Hematopoietic multipotent progenitor cell (in vitro differentiated cells): ENCODE measurements around the gene SOHLH2. TPM values are rescaled to one million over a fixed set of nuclear protein-coding genes. Genes with fewer than 3 reads are reported as not detected.

ENCODE experiments used
- DNase-seq, 3 donors: peaks; one replicate each; pipeline ENCODE4 v3.0.0-alpha.2; 2011 to 2015; ENCODE audit warnings: low read depth in 2 of 3, low spot score in 2 of 3
- total RNA-seq: library from RNA; depleted of rRNA; stranded (reverse); fragments of >200 nt; gene quantifications from one replicate; pipeline ENCODE4 v1.2.3, GENCODE V29; 2012

SOHLH2 gene
- total RNA-seq, 1 donor: 0.54 TPM

DNA sequence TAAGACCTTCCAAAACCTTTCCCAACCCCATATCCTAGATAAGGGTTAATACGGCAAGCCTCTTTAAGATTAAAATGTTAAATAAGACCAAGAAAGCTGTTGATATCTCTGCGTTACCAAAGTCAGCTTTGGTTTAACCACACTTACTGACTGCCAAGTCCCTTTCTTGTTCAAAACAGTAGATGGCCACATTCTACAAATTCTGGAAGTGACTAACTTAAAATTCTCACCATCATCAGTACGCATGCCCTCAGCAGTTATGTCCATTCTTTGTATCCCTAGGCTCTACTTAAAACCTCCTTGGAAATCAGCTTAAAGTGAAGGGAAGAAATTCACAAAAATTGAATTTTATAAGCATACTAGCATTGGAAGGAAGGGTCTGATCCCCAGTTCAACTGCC, 23.6 kb downstream of the SOHLH2 start:
- no peak for DNase-seq

- DNase-seq: no peak
Observed at GRCh38 chr13:36188441-36188840, 25.9 kb downstream of the SOHLH2 start.

GRCh38 chr13:36183901-36184300, 30.5 kb downstream of the SOHLH2 start:
- no peak for DNase-seq

GRCh38 chr13:36175621-36176020, 38.7 kb downstream of the SOHLH2 start:
- DNase-seq: no peak

DNA sequence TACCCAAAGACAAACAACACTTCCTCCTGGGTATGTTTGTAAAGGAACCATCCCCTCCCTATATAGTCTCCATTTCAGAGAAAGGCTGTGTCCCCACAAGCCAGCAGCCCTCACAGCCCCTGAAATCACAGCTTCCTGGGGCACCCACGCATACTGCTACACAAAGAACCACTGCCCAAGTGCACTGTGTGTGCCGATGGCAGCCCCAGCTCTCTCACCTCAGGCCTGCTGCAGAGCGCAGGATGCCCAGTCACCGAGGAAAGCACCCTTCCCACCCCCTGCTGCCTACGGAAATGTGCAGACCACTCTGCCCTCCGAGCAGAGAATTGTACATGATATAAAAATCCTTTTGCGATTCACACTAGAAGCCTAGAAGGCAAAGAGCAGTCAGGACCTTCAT, 39.4 kb downstream of the SOHLH2 start:
- no peak for DNase-seq

- DNase-seq: no peak
Observed at GRCh38 chr13:36173571-36174322, 40.6 kb downstream of the SOHLH2 start.

DNA sequence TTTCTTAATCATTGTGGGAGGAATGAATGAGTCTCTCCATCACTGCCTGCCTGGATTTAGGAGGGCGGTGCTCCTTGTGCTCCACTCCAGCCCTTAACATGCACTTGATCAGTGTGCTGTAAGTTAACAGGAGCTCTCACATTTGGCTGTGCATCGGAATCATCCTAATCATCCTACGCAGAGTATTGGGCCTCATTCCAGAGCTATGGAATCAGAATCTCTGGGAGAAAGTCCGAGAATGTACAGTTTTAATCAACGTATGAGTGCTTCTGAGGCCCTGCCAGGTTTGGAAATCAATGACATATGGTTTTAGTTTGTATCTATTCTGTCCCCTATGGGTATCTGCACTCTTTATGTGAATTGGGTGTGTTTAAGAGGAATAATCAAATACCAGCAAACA, 48.3 kb downstream of the SOHLH2 start:
- no peak for DNase-seq

DNA sequence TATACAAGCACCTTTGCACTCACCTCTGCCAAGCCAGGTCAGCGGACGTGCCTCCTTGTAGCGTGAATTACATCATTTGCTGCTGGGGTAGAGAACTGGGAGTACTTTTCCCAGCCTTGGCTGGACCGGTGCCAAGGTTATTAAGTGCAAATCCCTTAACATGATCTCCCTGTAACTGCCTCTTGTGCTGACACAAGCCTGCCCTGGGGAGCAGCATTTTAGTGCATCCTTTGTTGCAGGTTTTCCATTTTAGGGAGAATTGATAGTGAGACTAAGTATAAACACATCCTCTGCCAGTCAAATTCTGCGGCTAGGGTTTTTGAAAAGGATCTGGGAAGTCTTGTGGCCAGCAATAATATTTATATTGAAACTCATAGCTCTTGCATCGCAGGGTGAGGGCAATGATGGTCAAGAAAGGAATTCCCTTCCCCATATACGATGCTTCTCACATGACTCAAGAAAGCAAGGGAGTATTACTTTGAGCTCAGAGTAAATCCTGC, 50.5 kb downstream of the SOHLH2 start:
- DNase-seq: no peak

GRCh38 chr13:36163286-36163685, 51.1 kb downstream of the SOHLH2 start:
- no peak for DNase-seq

GRCh38 chr13:36160297-36160696, 54.1 kb downstream of the SOHLH2 start:
- no peak for DNase-seq

GRCh38 chr13:36158611-36159010, 55.7 kb downstream of the SOHLH2 start:
- DNase-seq: no peak

GRCh38 chr13:36157480-36157879, 56.9 kb downstream of the SOHLH2 start:
- no peak for DNase-seq

DNA sequence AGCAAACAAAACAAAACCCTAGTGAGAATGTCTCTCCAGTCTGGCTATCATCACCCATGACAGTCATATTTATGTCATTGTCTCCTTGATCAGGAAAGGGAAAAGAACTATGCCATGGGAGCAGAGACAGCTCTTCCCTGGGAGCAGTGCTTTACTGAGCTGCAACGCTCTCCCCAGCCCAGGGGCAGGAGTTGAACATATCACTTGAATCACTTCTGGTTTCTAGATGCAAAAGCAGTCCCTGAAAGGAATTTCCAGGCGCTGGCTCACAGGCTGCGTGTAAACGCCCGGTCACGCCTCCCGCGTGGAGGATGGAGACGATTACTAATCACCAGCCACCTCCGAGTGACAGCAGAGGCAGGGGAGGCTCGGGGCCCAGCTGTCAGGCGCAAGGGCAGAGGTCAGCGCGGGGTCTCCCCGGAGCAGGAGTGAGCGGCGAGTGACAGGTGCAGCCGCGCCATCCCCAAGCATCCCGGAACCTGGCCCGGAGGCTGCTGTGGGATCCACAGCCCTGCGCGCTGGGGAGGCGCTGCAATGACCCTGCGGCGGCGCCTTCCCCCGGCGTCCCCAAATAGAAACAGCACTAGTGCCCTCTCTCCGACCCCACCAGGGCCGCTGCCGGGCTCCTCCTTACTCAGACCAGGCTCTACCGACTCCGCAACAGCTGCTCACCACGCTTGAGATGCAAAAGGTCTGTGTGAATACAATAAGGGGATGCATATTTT, 59.6 kb downstream of the SOHLH2 start:
- no peak for DNase-seq

- DNase-seq: no peak
Observed at GRCh38 chr13:36151591-36151990, 62.8 kb downstream of the SOHLH2 start.

DNA sequence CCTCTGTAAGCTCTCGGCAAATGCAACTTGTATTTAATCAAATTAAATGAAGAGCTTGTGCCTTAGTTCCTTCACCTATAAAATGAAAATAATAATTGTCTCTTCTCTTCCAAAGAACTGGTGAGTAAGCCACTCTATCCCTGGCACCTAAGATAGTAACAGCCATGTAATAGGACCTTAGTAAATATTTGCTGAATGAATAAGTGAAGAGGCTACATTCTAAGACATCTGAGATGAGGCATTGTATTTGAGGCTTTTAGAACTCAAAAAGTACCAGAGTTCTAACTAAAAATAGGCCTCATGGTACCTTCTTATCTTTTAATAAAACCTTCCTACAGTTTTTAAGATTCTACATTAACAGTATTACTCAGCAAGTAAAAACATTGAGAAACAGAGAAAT, 65.9 kb downstream of the SOHLH2 start:
- DNase-seq: no peak

DNA sequence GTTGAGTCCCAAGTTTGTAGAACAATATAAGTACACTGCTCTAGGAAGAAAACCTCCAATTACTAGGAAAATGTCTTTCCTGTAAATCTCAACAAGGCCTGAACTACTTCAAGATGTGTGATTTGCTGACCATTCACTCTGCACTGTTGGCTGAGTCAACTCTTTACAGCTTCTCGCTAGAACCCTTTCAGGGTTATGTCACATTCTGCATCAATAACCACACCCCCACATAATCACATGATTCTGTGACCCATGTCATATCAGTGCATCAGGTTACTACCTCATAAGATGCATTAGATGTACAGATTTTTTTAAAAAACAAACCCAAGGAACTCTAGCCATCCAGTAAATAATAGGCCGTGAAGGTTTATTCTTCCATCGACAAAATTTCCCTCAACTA, 67.0 kb downstream of the SOHLH2 start:
- DNase-seq: no peak

DNA sequence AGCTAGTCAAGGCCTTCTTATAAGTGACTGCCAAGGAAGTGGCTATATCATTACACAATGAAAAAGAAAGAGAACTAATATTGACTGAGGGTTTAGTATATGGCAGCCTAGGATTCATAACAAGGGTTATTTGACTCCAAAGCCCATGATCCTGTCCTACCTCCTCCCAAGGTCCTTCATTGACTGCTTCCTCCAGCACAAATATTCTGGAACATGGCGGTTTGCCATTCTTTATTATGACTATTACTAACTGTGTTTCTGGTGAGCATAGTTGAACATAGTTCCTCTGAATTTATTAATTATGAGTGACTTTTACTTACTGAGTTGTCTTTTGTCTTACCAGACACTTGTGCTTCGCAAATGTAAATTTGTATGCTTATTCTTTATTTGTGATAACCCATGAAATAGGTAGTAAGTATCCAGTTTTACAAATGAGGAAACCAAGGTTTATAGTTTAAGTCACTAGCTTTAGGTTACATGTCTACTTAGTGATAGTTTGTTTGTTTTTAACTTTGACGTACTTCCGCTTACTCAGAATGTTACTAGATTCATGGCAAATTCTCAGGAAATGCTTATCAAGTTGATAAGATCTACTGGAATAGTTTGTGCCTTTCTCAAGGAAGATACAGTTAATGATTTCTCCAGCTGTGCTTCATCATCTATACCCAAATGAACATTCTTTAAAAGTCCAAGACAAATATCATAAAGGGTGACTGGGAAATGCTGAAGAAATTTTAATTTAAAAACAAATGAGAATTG, 67.7 kb downstream of the SOHLH2 start:
- no peak for DNase-seq

DNA sequence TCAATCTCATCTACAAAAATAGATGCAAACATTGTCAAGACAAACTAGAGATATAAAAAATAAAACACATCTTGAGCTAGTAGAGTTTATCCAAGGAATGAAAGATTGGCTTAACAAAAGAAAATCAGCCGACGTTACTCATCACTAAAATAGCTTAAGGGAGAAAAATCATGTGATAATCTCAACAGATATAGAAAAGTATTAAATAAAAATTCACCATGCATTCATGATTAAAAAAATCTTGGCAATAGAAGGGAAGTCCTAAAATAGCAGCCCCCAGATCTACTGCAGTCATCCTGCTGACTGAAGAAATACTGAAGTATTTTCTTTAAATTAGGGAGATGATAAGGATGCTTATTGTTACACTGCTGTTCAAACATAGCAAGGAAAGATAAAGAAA, 70.6 kb downstream of the SOHLH2 start:
- DNase-seq: no peak

DNA sequence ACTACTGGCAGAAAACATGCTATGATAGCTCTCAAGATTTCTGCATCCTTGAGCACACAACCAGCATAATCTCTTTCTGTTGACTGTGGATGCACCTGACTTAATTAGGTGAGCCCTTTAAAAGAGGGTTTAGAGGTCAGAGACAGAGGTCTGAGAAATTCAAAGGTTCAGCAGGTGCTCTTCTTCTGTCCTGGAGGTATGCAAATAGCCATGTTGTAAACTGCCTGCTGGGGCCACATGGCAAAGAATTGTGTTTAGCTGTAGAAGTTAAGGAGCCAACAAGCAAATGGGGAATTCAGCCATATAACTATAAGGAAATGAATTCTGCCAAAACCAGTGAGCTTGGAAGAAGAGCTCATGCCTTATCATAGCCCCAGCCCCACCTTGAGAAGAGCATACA, 71.6 kb downstream of the SOHLH2 start:
- DNase-seq: no peak

DNA sequence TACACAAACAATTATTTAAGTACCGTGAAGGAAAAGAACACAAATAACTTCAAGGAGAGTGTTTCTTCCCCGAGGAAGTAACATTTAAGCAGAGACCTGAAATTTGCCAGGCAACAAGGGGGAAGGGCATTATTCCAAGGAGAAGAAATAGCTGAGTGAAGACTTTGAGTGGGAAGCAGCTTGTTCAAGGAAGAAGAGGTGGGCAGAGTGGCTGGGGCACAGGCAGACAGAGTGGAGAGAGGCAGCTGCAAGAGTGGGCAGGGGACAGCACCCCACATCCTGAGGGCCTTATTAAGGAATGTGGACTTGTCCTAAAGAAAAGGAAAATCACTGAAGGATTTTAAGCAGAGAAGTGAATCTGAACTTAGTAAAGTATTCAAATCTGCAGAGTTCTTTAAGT, 78.5 kb downstream of the SOHLH2 start:
- no peak for DNase-seq

GRCh38 chr13:36134632-36135031, 79.7 kb downstream of the SOHLH2 start:
- no peak for DNase-seq
